ENCODE results near the gene PUS1.

- no peak for TF ChIP-seq POLR2A (IDR thresholded peaks at IDR 0.05; ENCODE audit: low read depth, low read length)
- no peak for TF ChIP-seq POLR2AphosphoS5 (IDR thresholded peaks at IDR 0.05; ENCODE audit: low read depth, low read length)
Observed at GRCh38 chr12:131940141-131940547, 11.1 kb downstream of the PUS1 start.

Measured in GM12892 (cell line).